ENCODE data around the gene MRPS22. TPM values are rescaled to one million over a fixed set of nuclear protein-coding genes. Genes with fewer than 3 reads are reported as not detected.

Gene MRPS22
- total RNA-seq, 1 experiment from 2014 or later = 45.7 TPM

DNA sequence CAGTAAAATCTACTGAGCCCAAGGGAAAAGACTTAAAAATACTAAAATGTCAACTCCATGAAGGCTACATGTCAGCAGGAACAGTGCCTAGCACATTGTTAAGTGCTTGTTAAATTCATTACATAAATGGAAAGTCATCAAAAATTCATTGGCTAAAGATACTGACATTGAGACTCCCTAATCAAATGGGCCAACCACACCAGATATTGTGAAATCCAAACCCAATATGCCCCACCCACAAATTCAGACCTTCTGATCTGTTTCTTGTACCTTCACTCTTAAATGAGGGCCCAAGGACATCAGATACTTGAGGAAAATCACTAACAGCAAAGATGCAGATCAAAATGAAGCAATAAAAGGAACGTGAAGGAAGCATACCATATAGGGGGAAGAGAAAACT is 20.7 kb downstream of the MRPS22 start:
- Histone ChIP-seq H2BK120ac (ENCODE audit: low read depth, low read length, poor library complexity, severe bottlenecking) (no peak overlapping the region), H2BK5ac (ENCODE audit: insufficient read length, low read length) (no peak overlapping the region), H3K4me2 (ENCODE audit: insufficient read depth, insufficient read length, low read length) (no peak overlapping the region), H3K4me1 (ENCODE audit: insufficient read depth, low read length) (no peaks in the 10 kb centered on the region), H2BK15ac (ENCODE audit: low read depth, low read length) (no peak overlapping the region), H3K9ac (ENCODE audit: extremely low read depth, insufficient read length, low read length) (no peak overlapping the region), H3K14ac (ENCODE audit: insufficient read depth, low read length) (no peak overlapping the region), H4K20me1 (ENCODE audit: control insufficient read depth, insufficient read depth, insufficient read length) (no peaks in the 10 kb centered on the region), H4K8ac (replicated peaks; ENCODE audit: insufficient read length, low read depth, low read length) (no peak overlapping the region), H3K27ac (ENCODE audit: insufficient read length, low read depth, low read length) (no peak overlapping the region), H2BK20ac (ENCODE audit: low read depth, low read length, poor library complexity, severe bottlenecking) (no peak overlapping the region), H4K91ac (ENCODE audit: insufficient read length, low read depth, low read length) (no peak overlapping the region), H3K27me3 (ENCODE audit: insufficient read depth, low read length) (no peaks in the 10 kb centered on the region), H3K23me2 (ENCODE audit: insufficient read length, low read depth, low read length, poor library complexity, severe bottlenecking) (no peaks in the 10 kb centered on the region), H3K79me1 (ENCODE audit: insufficient read depth, low read depth, low read length, poor library complexity, severe bottlenecking) (no peaks in the 10 kb centered on the region), H3K23ac (ENCODE audit: insufficient read length, low read depth, low read length) (no peak overlapping the region), H2AFZ (ENCODE audit: low read length) (no peak overlapping the region), H3K56ac (ENCODE audit: insufficient read length, low read depth, low read length) (no peak overlapping the region), H3T11ph (ENCODE audit: low read length) (no peak overlapping the region), H3K9me3 (ENCODE audit: control insufficient read depth, low read depth, low read length) (no peaks in the 10 kb centered on the region), H3K79me2 (ENCODE audit: insufficient read depth, low read length) (no peaks in the 10 kb centered on the region), H3K4ac (ENCODE audit: low read depth, low read length) (no peak overlapping the region), H2BK12ac (ENCODE audit: insufficient read length, low read depth, low read length) (no peak overlapping the region), H3K18ac (ENCODE audit: insufficient read length, low read depth, low read length) (no peak overlapping the region), H4K5ac (ENCODE audit: insufficient read length, low read depth, low read length) (no peak overlapping the region), H2AK5ac (ENCODE audit: insufficient read length, low read length) (no peak overlapping the region)
- DNase-seq = no peak
- no peak overlapping the region for H3K27ac Mint-ChIP-seq
- no peaks in the 10 kb centered on the region for H3K9me3 Mint-ChIP-seq
- no peak overlapping the region for H3K4me3 Mint-ChIP-seq
- H3K27me3 Mint-ChIP-seq (ENCODE audit: low read depth) = no peaks in the 10 kb centered on the region
- TF ChIP-seq, protein P1, sequence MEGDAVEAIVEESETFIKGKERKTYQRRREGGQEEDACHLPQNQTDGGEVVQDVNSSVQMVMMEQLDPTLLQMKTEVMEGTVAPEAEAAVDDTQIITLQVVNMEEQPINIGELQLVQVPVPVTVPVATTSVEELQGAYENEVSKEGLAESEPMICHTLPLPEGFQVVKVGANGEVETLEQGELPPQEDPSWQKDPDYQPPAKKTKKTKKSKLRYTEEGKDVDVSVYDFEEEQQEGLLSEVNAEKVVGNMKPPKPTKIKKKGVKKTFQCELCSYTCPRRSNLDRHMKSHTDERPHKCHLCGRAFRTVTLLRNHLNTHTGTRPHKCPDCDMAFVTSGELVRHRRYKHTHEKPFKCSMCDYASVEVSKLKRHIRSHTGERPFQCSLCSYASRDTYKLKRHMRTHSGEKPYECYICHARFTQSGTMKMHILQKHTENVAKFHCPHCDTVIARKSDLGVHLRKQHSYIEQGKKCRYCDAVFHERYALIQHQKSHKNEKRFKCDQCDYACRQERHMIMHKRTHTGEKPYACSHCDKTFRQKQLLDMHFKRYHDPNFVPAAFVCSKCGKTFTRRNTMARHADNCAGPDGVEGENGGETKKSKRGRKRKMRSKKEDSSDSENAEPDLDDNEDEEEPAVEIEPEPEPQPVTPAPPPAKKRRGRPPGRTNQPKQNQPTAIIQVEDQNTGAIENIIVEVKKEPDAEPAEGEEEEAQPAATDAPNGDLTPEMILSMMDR (conservative IDR thresholded peaks at IDR 0.05) = no peak
- H3K36me3 Mint-ChIP-seq (ENCODE audit: insufficient read depth in 1 of 3, low read depth in 3 of 3) = peaks cover 33 to 91% (median 77%) of the 10 kb centered on the region in 3 experiments; a peak in 6 of 7 replicates
- WGBS (ENCODE audit: extremely low coverage, insufficient read length, low lambda C conversion rate) = no CpG with 5 or more reads among the region's 1 CpG
- H3K4me1 Mint-ChIP-seq = no peaks in the 10 kb centered on the region; a peak in 1 of 4 replicates

Data from H9 (cell line).